WI38 (cell line): ENCODE results near the gene COX6B1.

Experiments used
- H3K4me3 ChIP-seq: 2 replicates; pipeline ENCODE4 v1.5.1; 2011; ENCODE audit warnings: low read depth, mild to moderate bottlenecking, control low read depth, low read length
- TF ChIP-seq, protein P1 (sequence below): IDR thresholded peaks from 2 replicates; pipeline ENCODE4 v1.5.1; 2012; ENCODE audit warnings: low read depth, mild to moderate bottlenecking, control low read depth, low read length

COX6B1 gene

DNA sequence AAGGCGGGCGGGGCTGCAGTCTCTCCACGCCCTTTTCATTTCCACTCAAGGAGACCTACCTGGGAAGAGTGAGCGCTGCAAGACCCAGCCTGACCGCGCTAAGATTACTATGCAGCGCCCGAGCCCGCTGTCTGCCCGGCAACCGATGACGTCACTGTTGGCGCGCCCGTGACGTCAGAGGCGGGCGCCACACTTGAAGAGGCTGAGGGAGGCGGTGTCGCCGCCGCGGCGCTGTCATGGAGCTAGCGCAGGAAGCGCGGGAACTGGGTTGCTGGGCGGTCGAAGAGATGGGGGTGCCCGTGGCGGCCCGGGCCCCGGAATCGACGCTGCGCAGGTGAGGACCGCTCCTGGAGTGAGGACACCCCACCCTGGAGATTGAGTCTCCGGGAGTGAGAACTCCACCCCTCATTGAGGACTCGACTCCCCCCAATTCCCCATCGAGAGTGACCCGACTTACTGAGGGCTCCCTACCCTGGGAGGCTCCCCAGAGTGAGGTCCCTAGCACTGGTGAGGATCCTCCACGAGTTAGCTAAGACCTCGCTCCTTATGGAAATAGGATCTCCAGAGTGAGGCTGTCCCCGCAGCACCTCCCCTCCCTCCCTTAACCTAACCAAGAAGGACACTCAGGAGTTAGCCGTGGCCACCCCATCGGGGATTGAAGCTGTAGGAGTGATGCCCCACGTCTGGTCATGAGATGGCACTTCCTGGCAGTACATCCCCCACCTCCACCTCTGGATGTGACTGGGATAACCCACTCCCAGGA is 35.4 kb upstream of the COX6B1 start, which contains the start of gene HAUS5:
HAUS5 (plus strand) TSS at position 177 of the 763 bp plus-strand sequence; CDS start at position 237, 60 bp downstream.
- peak within 1 kb of the TSS; percentile 63 for H3K4me3 ChIP-seq
- TF ChIP-seq, protein P1, sequence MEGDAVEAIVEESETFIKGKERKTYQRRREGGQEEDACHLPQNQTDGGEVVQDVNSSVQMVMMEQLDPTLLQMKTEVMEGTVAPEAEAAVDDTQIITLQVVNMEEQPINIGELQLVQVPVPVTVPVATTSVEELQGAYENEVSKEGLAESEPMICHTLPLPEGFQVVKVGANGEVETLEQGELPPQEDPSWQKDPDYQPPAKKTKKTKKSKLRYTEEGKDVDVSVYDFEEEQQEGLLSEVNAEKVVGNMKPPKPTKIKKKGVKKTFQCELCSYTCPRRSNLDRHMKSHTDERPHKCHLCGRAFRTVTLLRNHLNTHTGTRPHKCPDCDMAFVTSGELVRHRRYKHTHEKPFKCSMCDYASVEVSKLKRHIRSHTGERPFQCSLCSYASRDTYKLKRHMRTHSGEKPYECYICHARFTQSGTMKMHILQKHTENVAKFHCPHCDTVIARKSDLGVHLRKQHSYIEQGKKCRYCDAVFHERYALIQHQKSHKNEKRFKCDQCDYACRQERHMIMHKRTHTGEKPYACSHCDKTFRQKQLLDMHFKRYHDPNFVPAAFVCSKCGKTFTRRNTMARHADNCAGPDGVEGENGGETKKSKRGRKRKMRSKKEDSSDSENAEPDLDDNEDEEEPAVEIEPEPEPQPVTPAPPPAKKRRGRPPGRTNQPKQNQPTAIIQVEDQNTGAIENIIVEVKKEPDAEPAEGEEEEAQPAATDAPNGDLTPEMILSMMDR: no peak

DNA sequence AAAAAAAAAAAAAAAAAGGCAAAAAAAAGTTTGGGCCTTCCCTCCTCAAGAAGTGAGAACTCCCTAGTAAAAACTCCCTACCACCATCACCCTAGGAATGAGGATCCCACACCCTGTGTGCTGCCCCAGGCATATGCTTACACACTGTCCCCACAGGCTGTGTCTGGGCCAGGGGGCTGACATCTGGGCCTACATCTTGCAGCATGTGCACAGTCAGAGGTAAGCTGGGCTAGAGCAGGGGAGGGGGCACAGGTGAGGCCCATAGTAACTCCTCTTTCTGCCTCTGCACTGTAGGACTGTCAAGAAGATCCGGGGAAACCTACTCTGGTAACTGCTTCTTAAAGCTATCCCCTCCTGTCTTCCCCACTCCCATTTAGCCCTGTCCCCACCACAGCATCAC is 34.5 kb upstream of the COX6B1 start:
- H3K4me3 ChIP-seq: no peak overlapping the region; the same call in 1 of the 2 replicates
- TF ChIP-seq, protein P1: no peak

DNA sequence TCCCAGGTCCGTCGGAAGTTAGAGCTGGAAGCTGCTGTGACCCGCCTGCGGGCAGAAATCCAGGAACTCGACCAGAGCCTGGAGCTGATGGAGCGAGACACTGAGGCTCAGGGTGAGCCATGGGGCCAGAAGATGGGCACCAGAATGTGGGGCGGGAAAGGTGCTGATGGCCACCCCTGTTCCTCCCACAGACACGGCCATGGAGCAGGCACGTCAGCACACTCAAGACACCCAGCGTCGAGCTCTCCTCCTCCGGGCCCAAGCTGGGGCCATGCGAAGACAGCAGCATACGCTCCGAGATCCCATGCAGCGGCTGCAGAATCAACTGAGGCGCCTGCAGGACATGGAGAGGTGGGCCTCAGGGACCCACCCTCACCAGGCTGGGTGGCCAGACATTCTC is 33.1 kb upstream of the COX6B1 start:
- TF ChIP-seq, protein P1: no peak
- no peak overlapping the region for H3K4me3 ChIP-seq

DNA sequence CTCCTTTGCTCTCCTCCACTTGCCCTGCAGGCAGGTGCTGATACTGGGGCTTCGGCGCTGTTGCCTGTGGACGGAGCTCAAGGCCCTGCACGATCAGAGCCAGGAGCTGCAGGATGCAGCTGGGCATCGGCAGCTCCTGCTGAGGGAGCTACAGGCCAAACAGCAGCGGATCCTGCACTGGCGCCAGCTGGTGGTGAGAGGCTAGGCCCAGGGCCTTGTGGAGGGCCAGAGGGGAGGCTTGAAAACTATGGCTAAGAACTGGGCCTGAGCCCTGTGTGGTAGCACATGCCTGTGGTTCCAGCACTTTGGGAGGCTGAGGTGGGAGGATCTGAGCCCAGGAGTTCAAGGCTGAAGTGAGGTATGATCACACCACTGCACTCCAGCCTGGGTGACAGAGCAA is 29.3 kb upstream of the COX6B1 start:
- TF ChIP-seq, protein P1: no peak
- H3K4me3 ChIP-seq: no peak overlapping the region

DNA sequence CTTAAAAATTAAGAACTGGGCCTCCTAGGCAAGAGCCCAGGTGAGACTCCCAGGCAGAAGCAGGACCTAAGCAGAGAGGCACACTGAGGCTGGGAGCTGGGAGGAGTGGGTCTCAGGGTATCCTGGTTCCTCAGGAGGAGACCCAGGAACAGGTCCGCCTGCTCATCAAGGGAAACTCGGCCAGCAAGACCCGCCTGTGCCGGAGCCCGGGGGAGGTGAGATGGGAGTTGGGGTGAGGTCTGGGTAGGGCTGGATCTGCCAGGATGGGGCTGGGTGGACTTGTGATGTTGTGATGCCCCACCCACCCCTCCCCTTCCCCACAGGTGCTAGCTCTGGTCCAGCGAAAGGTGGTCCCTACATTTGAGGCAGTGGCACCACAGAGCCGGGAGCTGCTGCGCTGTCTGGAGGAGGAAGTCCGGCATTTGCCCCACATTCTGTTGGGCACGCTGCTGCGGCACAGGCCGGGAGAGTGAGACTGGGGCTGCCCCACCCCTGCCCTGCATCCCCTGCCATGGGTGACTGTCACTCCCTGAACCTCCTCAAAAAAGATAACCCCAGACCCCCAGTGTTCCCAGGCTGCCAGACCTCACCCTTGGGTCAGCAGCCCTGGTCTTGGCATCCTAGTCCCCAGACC is 28.7 kb upstream of the COX6B1 start:
- TF ChIP-seq, protein P1: no peak
- H3K4me3 ChIP-seq: no peak overlapping the region

DNA sequence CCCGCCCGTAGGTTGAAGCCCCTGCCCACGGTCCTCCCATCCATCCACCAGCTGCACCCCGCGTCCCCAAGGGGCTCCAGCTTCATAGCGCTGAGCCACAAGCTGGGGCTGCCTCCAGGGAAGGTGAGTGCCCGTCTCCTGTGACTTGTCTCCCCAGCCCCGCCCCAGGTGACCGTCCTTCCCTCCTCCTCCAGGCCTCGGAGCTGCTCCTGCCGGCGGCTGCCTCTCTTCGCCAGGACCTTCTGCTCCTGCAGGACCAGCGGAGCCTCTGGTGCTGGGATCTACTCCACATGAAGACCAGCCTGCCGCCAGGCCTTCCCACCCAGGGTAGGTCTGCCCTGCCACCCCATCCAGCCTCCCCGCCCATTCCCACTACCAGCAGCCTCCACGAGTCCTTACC is 28.1 kb upstream of the COX6B1 start:
- TF ChIP-seq, protein P1: no peak
- no peak overlapping the region for H3K4me3 ChIP-seq

DNA sequence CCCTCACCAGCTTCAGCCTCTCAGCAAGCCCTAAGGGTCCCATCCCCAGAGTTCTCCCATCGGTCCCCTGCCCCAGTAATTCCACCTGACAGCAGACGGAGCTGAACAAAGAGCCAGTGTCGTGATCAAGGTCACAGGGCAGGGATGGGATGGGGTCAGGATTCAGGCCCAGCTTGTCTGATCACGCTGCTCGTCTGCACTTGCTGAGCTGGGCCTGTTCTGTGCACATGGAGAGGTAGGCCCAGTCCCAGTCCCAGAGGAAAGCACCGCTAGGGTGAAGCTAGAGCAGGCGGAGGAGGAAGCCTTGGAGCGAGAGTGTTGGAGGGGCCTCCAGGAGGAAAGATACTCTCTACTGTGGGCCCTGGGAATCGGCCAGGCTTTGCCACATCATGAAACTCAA is 26.4 kb upstream of the COX6B1 start:
- TF ChIP-seq, protein P1: no peak
- no peak overlapping the region for H3K4me3 ChIP-seq
